Body of pancreas (tissue), 4 donors: ENCODE measurements around the gene TTF1. TPM values are rescaled to one million over a fixed set of nuclear protein-coding genes. Genes with fewer than 3 reads are reported as not detected.
"Not testable (repeated sequence)": the region's sequence is repeated elsewhere in the genome, so short reads cannot be mapped to it uniquely, and the experiment has no call there.

Experiments
- ATAC-seq: fragments of 150-250 bp; one replicate; pipeline ENCODE4 v1.9.1; 2016
- DNase-seq, 4 donors: peaks; one replicate each; pipeline ENCODE4 v3.0.0-alpha.2; 2019
- H3K27ac ChIP-seq, 4 donors: fragments of 200-600 bp; sonication (generic); 1 replicate in 3 of 4; 2 replicates in 1 of 4; pipeline versions ENCODE4 v1.5.1 to v1.6.1; 2016 to 2019; ENCODE audit warnings: mild to moderate bottlenecking in 1 of 4, mixed read lengths in 1 of 4, moderate library complexity in 1 of 4
- H3K27me3 ChIP-seq, 2 donors: fragments of 200-600 bp; sonication (generic); one replicate each; pipeline ENCODE4 v1.6.0; 2016; ENCODE audit warnings: mild to moderate bottlenecking in 1 of 2
- H3K36me3 ChIP-seq, 2 donors: fragments of 200-600 bp; sonication (generic); replicated peaks in 1 of 2; 2 replicates each; pipeline ENCODE4 v1.5.1; 2016; ENCODE audit warnings: low read depth in 2 of 2; ENCODE audit not compliant: insufficient read depth in 1 of 2
- H3K4me1 ChIP-seq: fragments of 200-600 bp; sonication (generic); one replicate; pipeline ENCODE4 v1.6.0; 2016
- H3K4me3 ChIP-seq, 2 donors: fragments of 200-600 bp; sonication (generic); 1 replicate in 1 of 2; 2 replicates in 1 of 2; pipeline ENCODE4 v1.5.1; 2016 to 2019
- H3K9me3 ChIP-seq, 3 donors: fragments of 200-600 bp; sonication (generic); 1 replicate in 2 of 3; 2 replicates in 1 of 3; pipeline ENCODE4 v1.5.1; 2016
- CTCF ChIP-seq, 7 experiments: fragments of 450-650 bp in 4 of 7; fragments of 200-600 bp in 3 of 7; sonication (generic) in 3 of 7; IDR thresholded peaks; one replicate each; pipeline ENCODE4 v1.5.1; 2016 to 2019; ENCODE audit warnings: antibody characterized with exemption in 7 of 7
- POLR2A ChIP-seq, 3 donors: fragments of 450-650 bp; IDR thresholded peaks; one replicate each; pipeline ENCODE4 v1.6.1; 2016; ENCODE audit warnings: antibody characterized with exemption in 3 of 3, mild to moderate bottlenecking in 2 of 3
- WGBS, 2 donors: methylation state at CpG; one replicate each; pipeline ENCODE4 v1.1.5; 2017; 5-methylcytosine and 5-hydroxymethylcytosine counted together
- intact Hi-C: fragments of 100-400 bp; cut with DNase I; formaldehyde crosslinking; loops from one replicate; pipeline ENCODE4 v1.15.1; 2023
- total RNA-seq, 2 donors: library from RNA; depleted of rRNA; stranded (reverse); fragments of >200 nt; gene quantifications; one replicate each; pipeline ENCODE4 v1.1.0, GENCODE V29; 2016

The TTF1 gene
- total RNA-seq, 2 donors from 2014 or later: 7.5 to 27.7 TPM

- peaks cover 0 to 51% of the 10 kb centered on the region in 2 donors for H3K36me3 ChIP-seq
- intact Hi-C loops: no loop called here
- H3K4me1 ChIP-seq: no peaks in the 10 kb centered on the region
- H3K4me3 ChIP-seq: no peak overlapping the region
- ATAC-seq: no peak
- H3K27me3 ChIP-seq: no peaks in the 10 kb centered on the region
- WGBS, 2 donors: 73 to 79% methylated on average over 7 of the region's 7 CpGs
- no peak overlapping the region for H3K27ac ChIP-seq
- H3K9me3 ChIP-seq: no peaks in the 10 kb centered on the region
- no peak for DNase-seq
- TF ChIP-seq POLR2A (IDR thresholded peaks at IDR 0.05) (no peak), CTCF (IDR thresholded peaks at IDR 0.05) (no peak)
Measured at GRCh38 chr9:132390966-132391365, 15.7 kb downstream of the TTF1 start.

- Histone ChIP-seq H3K27ac (no peak overlapping the region), H3K27me3 (no peaks in the 10 kb centered on the region), H3K4me1 (peaks cover 8% of the 10 kb centered on the region), H3K36me3 (peaks cover 0 to 42% of the 10 kb centered on the region in 2 donors), H3K4me3 (no peak overlapping the region), H3K9me3 (no peaks in the 10 kb centered on the region)
- intact Hi-C loops: no loop called here
- ATAC-seq (no peak), DNase-seq (no peak)
- WGBS, 2 donors: 92 to 95% methylated on average over 7 of the region's 7 CpGs
- TF ChIP-seq POLR2A (IDR thresholded peaks at IDR 0.05): no peak
- no peak for TF ChIP-seq CTCF (IDR thresholded peaks at IDR 0.05)
Measured at GRCh38 chr9:132387133-132387532, 19.5 kb downstream of the TTF1 start.

GRCh38 chr9:132384376-132384775, 22.3 kb downstream of the TTF1 start:
- ATAC-seq (no peak), DNase-seq (no peak)
- peaks cover 0 to 26% of the 10 kb centered on the region in 2 donors for H3K36me3 ChIP-seq
- 88 to 91% methylated on average over 8 of the region's 8 CpGs for WGBS, 2 donors
- no peak for TF ChIP-seq CTCF (IDR thresholded peaks at IDR 0.05)
- TF ChIP-seq POLR2A (IDR thresholded peaks at IDR 0.05): no peak
- no peak overlapping the region for H3K4me3 ChIP-seq
- H3K27me3 ChIP-seq: no peaks in the 10 kb centered on the region
- intact Hi-C loops: no loop called here
- no peak overlapping the region for H3K27ac ChIP-seq
- H3K4me1 ChIP-seq: peaks cover 16% of the 10 kb centered on the region
- H3K9me3 ChIP-seq: no peaks in the 10 kb centered on the region

GRCh38 chr9:132383462-132383883, 23.2 kb downstream of the TTF1 start:
- Histone ChIP-seq H3K36me3 (peaks cover 0 to 26% of the 10 kb centered on the region in 2 donors), H3K9me3 (no peaks in the 10 kb centered on the region), H3K27ac (no peak overlapping the region), H3K4me1 (peaks cover 16% of the 10 kb centered on the region), H3K27me3 (no peaks in the 10 kb centered on the region), H3K4me3 (no peak overlapping the region)
- TF ChIP-seq CTCF (IDR thresholded peaks at IDR 0.05) (no peak), POLR2A (IDR thresholded peaks at IDR 0.05) (no peak)
- ATAC-seq (no peak), DNase-seq (no peak)
- intact Hi-C loops: no loop called here
- 77 to 92% methylated on average over 10 of the region's 10 CpGs for WGBS, 2 donors

GRCh38 chr9:132381966-132382541, 24.6 kb downstream of the TTF1 start:
- DNase-seq (peak; percentile 16 to 56 (median 36)), ATAC-seq (peak; percentile 84)
- Histone ChIP-seq H3K27me3 (no peaks in the 10 kb centered on the region), H3K9me3 (no peaks in the 10 kb centered on the region), H3K4me3 (no peak overlapping the region), H3K4me1 (peaks cover 16% of the 10 kb centered on the region), H3K27ac (peak overlapping the region in 2 of 4 donors; percentile 59 to 77), H3K36me3 (peaks cover 0 to 26% of the 10 kb centered on the region in 2 donors)
- TF ChIP-seq CTCF (IDR thresholded peaks at IDR 0.05): no peak
- TF ChIP-seq POLR2A (IDR thresholded peaks at IDR 0.05): no peak
- 63 to 78% methylated on average over 9 of the region's 9 CpGs for WGBS, 2 donors
- intact Hi-C loops: no loop called here

- H3K4me3 ChIP-seq, H3K27ac ChIP-seq, H3K27me3 ChIP-seq, DNase-seq, H3K9me3 ChIP-seq, ATAC-seq, intact Hi-C loops: not testable (repeated sequence)
- H3K36me3 ChIP-seq: peaks cover 0 to 17% of the 10 kb centered on the region in 2 donors
- H3K4me1 ChIP-seq: peaks cover 16% of the 10 kb centered on the region
- WGBS, 2 donors: 85 to 86% methylated on average over 3 of the region's 3 CpGs
Measured at GRCh38 chr9:132378416-132378815, 28.2 kb downstream of the TTF1 start.

GRCh38 chr9:132377769-132378168, 28.9 kb downstream of the TTF1 start:
- DNase-seq, H3K4me3 ChIP-seq, intact Hi-C loops, H3K27me3 ChIP-seq, H3K9me3 ChIP-seq, H3K27ac ChIP-seq, ATAC-seq: not testable (repeated sequence)
- WGBS, 2 donors: 64 to 85% methylated on average over 2 of the region's 2 CpGs
- Histone ChIP-seq H3K4me1 (peaks cover 14% of the 10 kb centered on the region), H3K36me3 (peaks cover 0 to 17% of the 10 kb centered on the region in 2 donors)
